Gastroesophageal sphincter (tissue), 4 donors: ENCODE data around the gene PIGS. TPM values are rescaled to one million over a fixed set of nuclear protein-coding genes. Genes with fewer than 3 reads are reported as not detected.

Experiments used
- ATAC-seq: fragments of 150-250 bp; one replicate; pipeline ENCODE4 v1.9.1; 2016; ENCODE audit warnings: mild to moderate bottlenecking, moderate library complexity
- H3K27ac ChIP-seq, 4 donors: fragments of 200-600 bp; sonication (generic) in 3 of 4; 1 replicate in 3 of 4; 2 replicates in 1 of 4; pipeline ENCODE4 v1.5.1; 2016 to 2019
- H3K27me3 ChIP-seq: fragments of 200-600 bp; sonication (generic); one replicate; pipeline ENCODE4 v1.5.1; 2019
- H3K36me3 ChIP-seq, 2 donors: fragments of 200-600 bp; sonication (generic); one replicate each; pipeline ENCODE4 v1.5.1; 2019; ENCODE audit warnings: control low read depth in 1 of 2
- H3K4me1 ChIP-seq, 3 donors: fragments of 200-600 bp; sonication (generic); 1 replicate in 2 of 3; 2 replicates in 1 of 3; pipeline ENCODE4 v1.5.1; 2016 to 2019; ENCODE audit warnings: control low read depth in 2 of 3
- H3K4me3 ChIP-seq, 2 donors: fragments of 200-600 bp; sonication (generic); one replicate each; pipeline ENCODE4 v1.5.1; 2019; ENCODE audit warnings: mild to moderate bottlenecking in 1 of 2, moderate library complexity in 1 of 2
- H3K9me3 ChIP-seq, 3 donors: fragments of 200-600 bp; sonication (generic); one replicate each; pipeline ENCODE4 v1.5.1; 2017 to 2019; ENCODE audit warnings: control low read depth in 2 of 3
- EP300 ChIP-seq: sonication (generic); formaldehyde crosslinking; IDR thresholded peaks from one replicate; pipeline ENCODE4 v1.6.1; 2017; ENCODE audit warnings: antibody characterized with exemption, mild to moderate bottlenecking
- POLR2A ChIP-seq, 2 donors: fragments of 450-650 bp; IDR thresholded peaks; one replicate each; pipeline ENCODE4 v1.6.1; 2017; ENCODE audit warnings: antibody characterized with exemption in 2 of 2, mild to moderate bottlenecking in 2 of 2, moderate library complexity in 1 of 2
- POLR2AphosphoS5 ChIP-seq: sonication (generic); formaldehyde crosslinking; IDR thresholded peaks from one replicate; pipeline ENCODE4 v1.6.1; 2017; ENCODE audit warnings: antibody characterized with exemption
- WGBS, 2 donors: methylation state at CpG; one replicate each; pipeline ENCODE4 v1.1.5; 2018; ENCODE audit warnings: low coverage in 1 of 2; 5-methylcytosine and 5-hydroxymethylcytosine counted together
- total RNA-seq, 4 donors: library from RNA; depleted of rRNA; stranded (reverse); fragments of >200 nt; gene quantifications; one replicate each; pipeline ENCODE4 v1.1.0, GENCODE V29; 2016
- TF ChIP-seq, protein P1 (sequence below), 4 experiments: fragments of 200-600 bp in 2 of 4; fragments of 450-650 bp in 2 of 4; sonication (generic) in 1 of 4; IDR thresholded peaks; one replicate each; pipeline ENCODE4 v1.5.1; 2017 to 2019; ENCODE audit warnings: antibody characterized with exemption in 4 of 4, mild to moderate bottlenecking in 2 of 4, moderate library complexity in 2 of 4

The PIGS gene
- total RNA-seq, 4 donors from 2014 or later = 40.8 to 90.4 (median 64.5) TPM

DNA sequence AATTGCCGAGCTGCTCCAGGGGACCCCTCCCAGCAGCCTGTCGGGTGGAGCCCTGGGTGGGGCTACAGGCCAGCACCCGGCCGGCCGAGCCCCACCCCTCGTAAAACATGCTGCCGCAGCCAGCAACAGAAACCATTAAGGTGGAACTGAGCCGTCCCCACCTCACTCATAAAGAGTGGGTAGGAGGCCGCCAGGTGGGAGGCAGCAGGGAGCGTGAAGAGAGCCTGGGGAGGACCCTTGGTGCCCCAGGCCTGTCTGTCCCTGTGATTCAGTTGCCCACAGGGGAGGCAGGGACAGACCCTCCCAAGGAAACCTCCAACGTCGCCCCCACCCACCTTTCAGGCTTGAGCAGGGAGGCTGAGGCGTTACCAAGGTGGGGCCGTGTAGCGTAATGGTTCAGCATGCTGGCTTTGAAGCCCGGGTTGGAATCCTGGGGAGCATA is 56.7 kb downstream of the PIGS start:
- peaks cover 50% of the 10 kb centered on the region for H3K27me3 ChIP-seq
- ATAC-seq = no peak
- no peaks in the 10 kb centered on the region for H3K4me1 ChIP-seq
- H3K36me3 ChIP-seq = no peaks in the 10 kb centered on the region
- no peak overlapping the region for H3K4me3 ChIP-seq
- H3K27ac ChIP-seq = no peak overlapping the region
- no peaks in the 10 kb centered on the region for H3K9me3 ChIP-seq
- 0% methylated on average over 1 of the region's 16 CpGs; no CpG with 5 or more reads in 1 of the 2 donors for WGBS, 2 donors
- no peak for TF ChIP-seq POLR2AphosphoS5

DNA sequence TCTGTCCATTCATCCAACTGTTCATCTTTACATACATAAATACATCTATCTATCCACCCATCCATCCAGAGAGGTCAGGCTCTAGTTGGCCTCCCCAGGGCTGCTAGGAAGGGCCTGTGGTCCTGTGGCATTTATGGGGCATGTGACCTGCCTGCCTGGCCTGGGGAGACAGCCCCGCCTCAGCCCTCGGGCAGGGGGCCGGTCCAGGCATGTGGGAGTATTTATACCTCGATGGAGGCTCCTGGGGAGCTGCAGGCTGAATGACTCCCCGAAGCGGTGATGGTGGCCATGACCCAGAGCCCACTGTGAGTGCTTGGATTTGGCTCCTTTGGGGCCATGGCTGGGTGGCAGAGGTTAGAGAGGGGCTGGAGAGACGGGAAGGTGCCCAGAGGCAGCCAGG is 57.8 kb downstream of the PIGS start:
- 61% methylated on average over 2 of the region's 7 CpGs; no CpG with 5 or more reads in 1 of the 2 donors for WGBS, 2 donors
- TF ChIP-seq POLR2AphosphoS5 (no peak), POLR2A (IDR thresholded peaks at IDR 0.05) (no peak), EP300 (no peak)
- TF ChIP-seq, protein P1, sequence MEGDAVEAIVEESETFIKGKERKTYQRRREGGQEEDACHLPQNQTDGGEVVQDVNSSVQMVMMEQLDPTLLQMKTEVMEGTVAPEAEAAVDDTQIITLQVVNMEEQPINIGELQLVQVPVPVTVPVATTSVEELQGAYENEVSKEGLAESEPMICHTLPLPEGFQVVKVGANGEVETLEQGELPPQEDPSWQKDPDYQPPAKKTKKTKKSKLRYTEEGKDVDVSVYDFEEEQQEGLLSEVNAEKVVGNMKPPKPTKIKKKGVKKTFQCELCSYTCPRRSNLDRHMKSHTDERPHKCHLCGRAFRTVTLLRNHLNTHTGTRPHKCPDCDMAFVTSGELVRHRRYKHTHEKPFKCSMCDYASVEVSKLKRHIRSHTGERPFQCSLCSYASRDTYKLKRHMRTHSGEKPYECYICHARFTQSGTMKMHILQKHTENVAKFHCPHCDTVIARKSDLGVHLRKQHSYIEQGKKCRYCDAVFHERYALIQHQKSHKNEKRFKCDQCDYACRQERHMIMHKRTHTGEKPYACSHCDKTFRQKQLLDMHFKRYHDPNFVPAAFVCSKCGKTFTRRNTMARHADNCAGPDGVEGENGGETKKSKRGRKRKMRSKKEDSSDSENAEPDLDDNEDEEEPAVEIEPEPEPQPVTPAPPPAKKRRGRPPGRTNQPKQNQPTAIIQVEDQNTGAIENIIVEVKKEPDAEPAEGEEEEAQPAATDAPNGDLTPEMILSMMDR (IDR thresholded peaks at IDR 0.05) = no peak
- no peaks in the 10 kb centered on the region for H3K4me1 ChIP-seq
- no peak overlapping the region for H3K27ac ChIP-seq
- no peaks in the 10 kb centered on the region for H3K36me3 ChIP-seq
- peaks cover 61% of the 10 kb centered on the region for H3K27me3 ChIP-seq
- no peak for ATAC-seq
- H3K4me3 ChIP-seq = no peak overlapping the region
- H3K9me3 ChIP-seq = no peaks in the 10 kb centered on the region

GRCh38 chr17:28511858-28512461 is 59.4 kb downstream of the PIGS start:
- H3K36me3 ChIP-seq = no peaks in the 10 kb centered on the region
- no peaks in the 10 kb centered on the region for H3K9me3 ChIP-seq
- ATAC-seq = no peak
- WGBS, 2 donors = 71% methylated on average over 2 of the region's 3 CpGs; no CpG with 5 or more reads in 1 of the 2 donors
- H3K27me3 ChIP-seq = peaks cover 76% of the 10 kb centered on the region
- TF ChIP-seq POLR2A (IDR thresholded peaks at IDR 0.05) (no peak), EP300 (no peak), POLR2AphosphoS5 (no peak)
- TF ChIP-seq, protein P1 (IDR thresholded peaks at IDR 0.05) = no peak
- no peak overlapping the region for H3K4me3 ChIP-seq
- no peak overlapping the region for H3K27ac ChIP-seq
- no peaks in the 10 kb centered on the region for H3K4me1 ChIP-seq

GRCh38 chr17:28509789-28510188 is 61.5 kb downstream of the PIGS start:
- Histone ChIP-seq H3K27me3 (peaks cover 95% of the 10 kb centered on the region), H3K9me3 (no peaks in the 10 kb centered on the region), H3K4me3 (no peak overlapping the region), H3K36me3 (no peaks in the 10 kb centered on the region), H3K27ac (no peak overlapping the region), H3K4me1 (no peaks in the 10 kb centered on the region)
- TF ChIP-seq EP300 (no peak), POLR2AphosphoS5 (no peak), POLR2A (IDR thresholded peaks at IDR 0.05) (no peak)
- TF ChIP-seq, protein P1 (IDR thresholded peaks at IDR 0.05) = no peak
- no peak for ATAC-seq
- WGBS, 2 donors = 63 to 78% methylated on average over 3 to 5 of the region's 7 CpGs

DNA sequence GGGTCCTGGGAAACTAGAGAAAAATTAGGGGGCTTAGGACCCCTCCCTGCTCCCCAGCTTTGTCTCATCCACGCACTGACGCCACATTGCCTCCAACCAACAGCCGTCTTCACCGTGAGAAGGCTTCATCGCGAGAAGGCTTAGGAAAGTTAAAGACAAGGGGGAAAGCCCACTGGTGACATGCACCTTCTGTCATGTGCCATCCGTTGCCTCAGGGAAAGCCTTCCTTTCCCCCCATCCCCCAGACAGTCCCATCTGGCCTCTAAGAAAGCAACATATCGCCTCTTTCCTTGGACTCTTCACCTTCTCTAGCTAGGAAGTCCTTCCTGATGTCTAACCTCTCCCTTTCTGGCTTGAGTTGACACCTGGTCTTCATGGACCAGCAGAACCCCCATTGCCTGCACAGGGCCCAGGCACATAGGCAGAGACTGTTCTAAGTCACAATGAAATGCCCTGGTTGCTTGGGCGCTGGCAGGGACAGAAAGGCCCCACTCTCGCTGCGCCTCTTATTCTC is 63.1 kb downstream of the PIGS start:
- TF ChIP-seq, protein P1 (IDR thresholded peaks at IDR 0.05) = no peak
- TF ChIP-seq POLR2AphosphoS5 (no peak), EP300 (no peak), POLR2A (IDR thresholded peaks at IDR 0.05) (no peak)
- Histone ChIP-seq H3K4me3 (no peak overlapping the region), H3K4me1 (no peaks in the 10 kb centered on the region), H3K27ac (no peak overlapping the region), H3K36me3 (no peaks in the 10 kb centered on the region), H3K27me3 (peaks cover 80% of the 10 kb centered on the region), H3K9me3 (no peaks in the 10 kb centered on the region)
- WGBS, 2 donors = 50 to 51% methylated on average over 1 to 8 of the region's 11 CpGs
- ATAC-seq = no peak
